Peyer's patch (tissue), 4 donors: ENCODE results near the gene SNX21. TPM values are rescaled to one million over a fixed set of nuclear protein-coding genes. Genes with fewer than 3 reads are reported as not detected.
"Not testable (repeated sequence)": the region's sequence is repeated elsewhere in the genome, so short reads cannot be mapped to it uniquely, and the experiment has no call there.

ENCODE experiments used
- DNase-seq, 3 donors: peaks; one replicate each; pipeline ENCODE4 v3.0.0-alpha.2; 2017 to 2019
- H3K27ac ChIP-seq, 4 donors: fragments of 200-600 bp; sonication (generic); one replicate each; pipeline ENCODE4 v1.5.1; 2016 to 2019
- H3K27me3 ChIP-seq, 2 donors: fragments of 200-600 bp; sonication (generic); one replicate each; pipeline ENCODE4 v1.5.1; 2019
- H3K36me3 ChIP-seq, 3 donors: fragments of 200-600 bp; sonication (generic); one replicate each; pipeline ENCODE4 v1.5.1; 2016 to 2019
- H3K4me1 ChIP-seq, 4 donors: fragments of 200-600 bp; sonication (generic); one replicate each; pipeline ENCODE4 v1.5.1; 2016 to 2019
- H3K4me3 ChIP-seq, 4 donors: fragments of 200-600 bp; sonication (generic); 1 replicate in 3 of 4; 2 replicates in 1 of 4; pipeline ENCODE4 v1.5.1; 2016 to 2019; ENCODE audit warnings: mild to moderate bottlenecking in 1 of 4
- H3K9me3 ChIP-seq, 4 donors: fragments of 200-600 bp; sonication (generic); one replicate each; pipeline ENCODE4 v1.5.1; 2016 to 2019; ENCODE audit warnings: mild to moderate bottlenecking in 1 of 4
- CTCF ChIP-seq, 6 experiments: fragments of 450-650 bp in 4 of 6; fragments of 200-600 bp in 2 of 6; sonication (generic) in 1 of 6; IDR thresholded peaks; one replicate each; pipeline ENCODE4 v1.5.1; 2017 to 2019; ENCODE audit warnings: antibody characterized with exemption in 6 of 6, mild to moderate bottlenecking in 3 of 6, moderate library complexity in 1 of 6
- POLR2A ChIP-seq, 2 donors: fragments of 450-650 bp; IDR thresholded peaks; one replicate each; pipeline ENCODE4 v1.5.1; 2017; ENCODE audit warnings: antibody characterized with exemption in 2 of 2, mild to moderate bottlenecking in 2 of 2, moderate library complexity in 2 of 2
- total RNA-seq, 4 donors: library from RNA; depleted of rRNA; stranded (reverse); fragments of >200 nt; gene quantifications; one replicate each; pipeline ENCODE4 v1.1.0, GENCODE V29; 2016

SNX21 gene
- total RNA-seq: 10 to 100 TPM; 17.5 to 94.9 (median 42.7) TPM

GRCh38 chr20:45833030-45833882 is at the start of gene SNX21:
TSS of gene SNX21 (plus strand) at chr20:45833799. CDS start at chr20:45833920, 121 bp downstream.
- peak within 1 kb of the TSS; percentile 53 to 72 (median 67) for H3K4me3 ChIP-seq
- peak within 1 kb of the TSS; percentile 73 to 89 (median 84) for H3K27ac ChIP-seq
- DNase-seq: peak; percentile 37 to 85 (median 83)
- no peaks in the 10 kb centered on the region for H3K9me3 ChIP-seq
- H3K36me3 ChIP-seq: peaks cover 0 to 3% (median 0%) of the 10 kb centered on the region in 3 donors
- TF ChIP-seq CTCF (IDR thresholded peaks at IDR 0.05): no peak
- TF ChIP-seq POLR2A (IDR thresholded peaks at IDR 0.05): peak; percentile 18 to 25
- H3K4me1 ChIP-seq: peaks cover 0 to 27% (median 3%) of the 10 kb centered on the region in 4 donors
- H3K27me3 ChIP-seq: no peaks in the 10 kb centered on the region

DNA sequence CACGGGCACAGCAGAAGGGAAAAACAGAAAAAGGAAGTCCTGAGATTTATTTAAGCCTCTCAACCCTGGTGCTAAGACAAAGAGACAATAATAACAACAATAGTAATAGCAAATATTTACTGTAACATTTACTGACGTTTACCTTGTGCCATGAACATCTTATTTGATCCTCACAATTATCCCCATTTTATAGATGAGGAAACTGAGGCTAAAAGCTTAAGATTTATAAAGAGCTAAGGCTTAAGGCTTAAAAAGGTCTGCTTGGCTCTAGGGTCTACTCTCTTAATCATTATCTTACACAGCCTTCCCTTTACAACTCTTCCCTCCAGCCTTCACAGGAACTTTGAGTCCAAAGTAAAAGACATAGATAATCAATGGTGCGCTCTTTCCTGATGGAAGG is 45.2 kb upstream of the SNX21 start:
- Histone ChIP-seq H3K27ac (no peak overlapping the region), H3K4me1 (peaks cover 0 to 10% (median 3%) of the 10 kb centered on the region in 4 donors), H3K4me3 (no peak overlapping the region), H3K9me3 (no peaks in the 10 kb centered on the region), H3K27me3 (no peaks in the 10 kb centered on the region), H3K36me3 (no peaks in the 10 kb centered on the region)
- TF ChIP-seq POLR2A (IDR thresholded peaks at IDR 0.05) (no peak), CTCF (IDR thresholded peaks at IDR 0.05) (no peak)
- DNase-seq: no peak

DNA sequence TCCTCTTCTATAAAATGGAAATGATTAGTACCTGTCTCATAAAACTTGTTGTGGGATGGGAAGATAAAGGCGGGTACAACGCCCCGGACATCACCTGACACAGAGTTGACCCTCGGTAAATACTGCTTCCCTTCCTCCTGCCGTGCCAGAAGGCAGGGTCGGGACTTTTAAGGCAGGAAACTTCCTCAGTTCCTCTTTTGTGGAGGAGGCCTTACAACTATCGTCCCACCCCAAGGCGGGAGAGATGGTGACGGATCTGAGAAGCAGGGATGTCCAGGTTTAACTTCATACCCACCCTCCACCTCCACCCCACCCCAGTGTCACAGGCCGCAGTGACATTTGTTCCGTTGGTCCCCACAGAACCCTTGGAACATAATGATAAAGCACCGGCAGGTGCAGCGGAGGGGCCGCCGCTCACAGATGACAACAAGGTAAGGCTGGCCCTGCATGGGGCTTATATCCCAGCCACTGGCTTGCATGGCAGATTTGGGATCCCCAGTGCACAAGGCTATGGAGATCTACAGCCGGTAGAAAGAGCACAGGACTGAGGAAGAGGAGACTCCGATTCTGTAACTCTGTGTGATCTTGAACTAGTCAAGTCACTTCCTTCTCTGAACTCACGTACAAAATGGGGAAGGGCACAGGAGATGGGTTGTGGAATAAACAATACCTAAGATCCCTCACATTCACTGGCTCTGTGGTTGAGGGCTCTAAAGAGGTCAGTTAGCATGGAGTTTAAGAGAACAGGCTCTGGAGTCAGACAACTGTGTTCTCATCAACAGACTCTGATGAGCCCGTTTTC is 41.1 kb upstream of the SNX21 start:
- TF ChIP-seq CTCF (IDR thresholded peaks at IDR 0.05) (no peak), POLR2A (IDR thresholded peaks at IDR 0.05) (no peak)
- DNase-seq: peak in 2 of 3 donors; percentile 23 to 50
- H3K36me3 ChIP-seq: peaks cover 0 to 38% (median 0%) of the 10 kb centered on the region in 3 donors
- peak overlapping the region; percentile 89 to 93 (median 91) for H3K27ac ChIP-seq
- no peaks in the 10 kb centered on the region for H3K27me3 ChIP-seq
- H3K4me1 ChIP-seq: peaks cover 0 to 12% (median 3%) of the 10 kb centered on the region in 4 donors
- H3K4me3 ChIP-seq: peak overlapping the region; percentile 78 to 99 (median 96)
- H3K9me3 ChIP-seq: no peaks in the 10 kb centered on the region

GRCh38 chr20:45796337-45797065 is 37.1 kb upstream of the SNX21 start:
- TF ChIP-seq POLR2A (IDR thresholded peaks at IDR 0.05) (no peak), CTCF (IDR thresholded peaks at IDR 0.05) (no peak)
- no peaks in the 10 kb centered on the region for H3K9me3 ChIP-seq
- peaks cover 0 to 12% (median 3%) of the 10 kb centered on the region in 4 donors for H3K4me1 ChIP-seq
- no peaks in the 10 kb centered on the region for H3K27me3 ChIP-seq
- H3K4me3 ChIP-seq: no peak overlapping the region
- no peak overlapping the region for H3K27ac ChIP-seq
- H3K36me3 ChIP-seq: peaks cover 0 to 53% (median 0%) of the 10 kb centered on the region in 3 donors
- no peak for DNase-seq

DNA sequence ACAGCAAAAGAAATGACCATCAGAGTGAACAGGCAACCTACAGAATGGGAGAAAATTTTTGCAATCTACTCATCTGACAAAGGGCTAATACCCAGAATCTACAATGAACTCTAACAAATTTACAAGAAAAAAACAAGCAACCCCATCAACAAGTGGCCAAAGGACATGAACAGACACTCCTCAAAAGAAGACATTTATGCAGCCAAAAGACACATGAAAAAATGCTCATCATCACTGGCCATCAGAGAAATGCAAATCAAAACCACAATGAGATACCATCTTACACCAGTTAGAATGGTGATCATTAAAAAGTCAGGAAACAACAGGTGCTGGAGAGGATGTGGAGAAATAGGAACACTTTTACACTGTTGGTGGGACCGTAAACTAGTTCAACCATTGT is 36.1 kb upstream of the SNX21 start:
- not testable (repeated sequence) for DNase-seq, H3K27me3 ChIP-seq, H3K27ac ChIP-seq, H3K4me3 ChIP-seq, H3K9me3 ChIP-seq
- Histone ChIP-seq H3K4me1 (peaks cover 0 to 10% (median 2%) of the 10 kb centered on the region in 4 donors), H3K36me3 (peaks cover 0 to 63% (median 0%) of the 10 kb centered on the region in 3 donors)

GRCh38 chr20:45797955-45798354 is 35.6 kb upstream of the SNX21 start:
- H3K9me3 ChIP-seq, DNase-seq, H3K4me3 ChIP-seq, H3K27ac ChIP-seq, H3K27me3 ChIP-seq, H3K4me1 ChIP-seq: not testable (repeated sequence)
- peaks cover 0 to 67% (median 0%) of the 10 kb centered on the region in 3 donors for H3K36me3 ChIP-seq
